ENCODE data around the gene MED13. TPM values are rescaled to one million over a fixed set of nuclear protein-coding genes. Genes with fewer than 3 reads are reported as not detected.
A peak's percentile ranks its signal among the peaks of the same experiment; 100 is the strongest.
"Not testable (repeated sequence)": the region's sequence is repeated elsewhere in the genome, so short reads cannot be mapped to it uniquely, and the experiment has no call there.

Gene MED13
- total RNA-seq, 2 experiments from 2014 or later = 52.5 to 65.4 TPM

DNA sequence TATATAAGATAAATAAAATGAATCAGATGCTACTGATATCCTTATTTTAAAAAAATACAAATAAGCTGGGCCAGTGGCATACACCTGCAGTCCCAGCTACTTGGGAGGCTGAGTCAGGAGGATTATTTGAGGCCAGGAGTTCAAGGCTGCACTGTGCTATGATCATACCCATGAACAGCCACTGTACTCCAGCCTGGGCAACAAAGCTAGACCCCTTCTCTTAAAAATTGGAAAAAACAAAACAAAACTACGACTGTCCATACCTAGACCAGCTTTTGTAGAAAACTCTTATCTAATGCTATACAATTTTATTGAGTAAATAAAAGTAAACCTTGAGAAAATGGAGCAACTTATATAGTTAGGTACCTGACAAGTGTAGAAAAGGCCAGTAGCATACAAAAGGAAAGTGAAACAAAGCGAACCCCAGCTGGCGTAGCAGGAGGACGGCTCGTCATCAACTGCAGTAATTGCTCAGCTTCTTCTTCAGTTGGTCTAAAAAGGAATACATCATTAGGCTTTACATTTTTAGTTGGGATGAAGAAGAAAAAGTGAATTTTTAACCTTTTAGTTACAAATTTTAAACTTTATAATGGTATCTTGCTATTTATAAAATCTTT is 160.9 kb downstream of the MED13 start:
- Mint-ChIP-seq H3K4me3 (peak overlapping the region; percentile 34), H3K27me3 (no peaks in the 10 kb centered on the region), H3K36me3 (ENCODE audit: low read depth) (peaks cover 43% of the 10 kb centered on the region), H3K27ac (peak overlapping the region; percentile 89), H3K9me3 (no peaks in the 10 kb centered on the region), H3K4me1 (peaks cover 2% of the 10 kb centered on the region)
- CTCF ChIA-PET = interaction anchor here (0.6 to 0.9 kb wide), 2 partner anchors 162 to 1532 kb away, joined by 3 read pairs; no protein-coding TSS in a partner anchor
- POLR2A ChIA-PET = no interaction called here
- peak; percentile 51 for DNase-seq

DNA sequence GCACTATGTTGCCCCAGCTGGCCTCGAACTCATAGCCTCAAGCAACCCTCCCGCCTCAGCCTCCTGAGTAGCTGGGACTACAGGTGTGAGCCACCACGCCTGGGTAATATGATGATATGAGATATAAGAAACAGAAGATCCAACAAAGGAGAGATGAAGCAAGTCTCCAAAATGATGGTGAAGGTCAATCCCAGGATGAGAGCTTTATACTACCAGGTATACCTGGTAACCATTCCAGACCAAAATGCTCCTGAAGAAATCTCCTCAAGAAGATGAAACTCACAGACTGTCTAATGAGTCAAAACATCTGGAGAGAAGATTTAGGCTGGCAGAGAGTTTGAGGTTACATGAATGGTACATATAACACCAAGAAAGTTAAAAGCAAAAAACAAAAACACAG is 161.8 kb downstream of the MED13 start:
- H3K9me3 Mint-ChIP-seq = no peaks in the 10 kb centered on the region
- peaks cover 42% of the 10 kb centered on the region for H3K36me3 Mint-ChIP-seq (ENCODE audit: low read depth)
- peak overlapping the region; percentile 89 for H3K27ac Mint-ChIP-seq
- no peak overlapping the region for H3K4me3 Mint-ChIP-seq
- H3K27me3 Mint-ChIP-seq = no peaks in the 10 kb centered on the region
- POLR2A ChIA-PET = interaction anchor here (0.5 kb wide), 1 partner anchor 49 kb away, joined by 3 read pairs; no protein-coding TSS in a partner anchor
- DNase-seq = no peak
- CTCF ChIA-PET = no interaction called here
- peaks cover 2% of the 10 kb centered on the region for H3K4me1 Mint-ChIP-seq

DNA sequence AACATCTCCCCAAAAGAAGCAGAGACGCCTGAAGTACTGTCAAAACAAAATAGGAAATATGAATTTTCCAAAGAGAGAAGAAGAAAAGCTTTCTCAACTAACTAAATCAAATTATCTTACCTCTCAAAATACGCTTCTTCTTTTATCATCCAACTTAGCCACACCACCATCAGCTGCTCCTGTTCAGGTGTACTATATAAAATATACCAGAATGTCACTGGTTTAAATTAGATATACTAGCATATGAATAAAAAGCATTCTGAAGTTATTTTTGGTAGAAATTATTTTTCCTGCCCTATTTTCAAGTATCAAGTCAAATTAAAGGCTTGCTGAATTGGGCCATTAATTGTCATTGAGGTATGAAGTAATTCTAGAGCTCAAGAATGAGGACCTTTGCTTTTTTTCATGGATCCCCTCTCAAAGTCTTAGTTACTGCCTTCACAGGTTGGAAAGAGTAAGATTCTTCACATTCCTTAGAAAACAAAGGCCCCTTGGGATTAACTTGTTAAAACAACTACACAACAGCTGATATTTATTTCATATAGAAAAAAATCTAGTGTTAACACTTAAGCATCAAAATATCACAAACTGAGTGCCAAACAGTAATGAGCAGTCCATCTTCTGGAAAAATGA is 167.4 kb downstream of the MED13 start:
- no peak overlapping the region for H3K27ac Mint-ChIP-seq
- H3K4me3 Mint-ChIP-seq = no peak overlapping the region
- H3K4me1 Mint-ChIP-seq = no peaks in the 10 kb centered on the region
- no peak for DNase-seq
- H3K9me3 Mint-ChIP-seq = no peaks in the 10 kb centered on the region
- no peaks in the 10 kb centered on the region for H3K27me3 Mint-ChIP-seq
- POLR2A ChIA-PET = no interaction called here
- CTCF ChIA-PET = interaction anchor here (0.6 to 1.4 kb wide), 4 partner anchors 8 to 182 kb away, joined by 3 read pairs; partner anchors contain the start of gene BRIP1
- peaks cover 24% of the 10 kb centered on the region for H3K36me3 Mint-ChIP-seq (ENCODE audit: low read depth)

DNA sequence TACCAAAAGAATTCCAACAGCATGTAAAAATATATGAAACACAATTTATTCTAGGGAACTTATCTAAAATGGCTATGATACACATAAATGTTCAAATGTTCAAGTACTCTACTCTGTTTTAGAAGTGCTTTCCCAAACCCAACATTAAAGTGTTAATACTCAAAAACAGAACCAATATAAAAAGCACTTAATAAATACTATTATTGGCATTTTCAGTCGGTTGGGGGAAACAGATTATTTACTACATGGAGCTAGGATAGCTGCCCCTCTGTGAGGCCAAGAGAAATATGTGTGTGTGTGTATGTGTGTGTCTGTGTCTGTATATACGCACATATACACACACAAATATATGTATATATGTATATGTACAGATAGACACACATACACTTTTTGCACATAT is 169.7 kb downstream of the MED13 start:
- Mint-ChIP-seq H3K9me3 (no peaks in the 10 kb centered on the region), H3K36me3 (ENCODE audit: low read depth) (peaks cover 19% of the 10 kb centered on the region), H3K27ac (no peak overlapping the region), H3K27me3 (no peaks in the 10 kb centered on the region), H3K4me1 (no peaks in the 10 kb centered on the region), H3K4me3 (no peak overlapping the region)
- POLR2A ChIA-PET = no interaction called here
- DNase-seq = no peak
- CTCF ChIA-PET = no interaction called here

DNA sequence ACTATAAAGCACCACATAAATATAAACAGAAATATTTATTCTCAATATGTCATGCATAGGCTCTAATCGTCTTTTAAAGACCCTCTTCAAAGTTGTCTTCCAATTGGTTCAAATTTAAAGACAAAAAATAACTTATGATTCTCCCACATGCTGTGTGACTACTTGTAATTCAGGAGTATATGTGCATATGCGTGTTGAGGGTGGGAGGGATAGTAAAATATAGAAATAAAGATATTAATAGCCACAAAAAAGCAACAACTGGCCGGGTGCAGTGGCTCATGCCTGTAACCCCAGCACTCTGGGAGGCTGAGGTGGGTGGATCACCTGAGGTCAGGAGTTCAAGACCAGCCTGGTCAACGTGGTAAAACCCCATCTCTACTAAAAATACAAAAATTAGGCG is 170.8 kb downstream of the MED13 start:
- H3K27me3 Mint-ChIP-seq, H3K27ac Mint-ChIP-seq, H3K4me1 Mint-ChIP-seq, H3K9me3 Mint-ChIP-seq, H3K4me3 Mint-ChIP-seq, CTCF ChIA-PET, DNase-seq, POLR2A ChIA-PET: not testable (repeated sequence)
- H3K36me3 Mint-ChIP-seq (ENCODE audit: low read depth) = peaks cover 16% of the 10 kb centered on the region

Other genes starting within 250 kb of the MED13 start
- gene BRIP1, start 201.8 kb downstream of the MED13 start, total RNA-seq = 10 to 100 TPM; 24.3 to 28.7 TPM
- 10 to 100 TPM; 22.7 to 24.1 TPM for gene INTS2, start 137.3 kb downstream of the MED13 start, total RNA-seq